C1 segment of cervical spinal cord (tissue), 14 donors: ENCODE measurements around the gene SLC25A52.
"Not testable (repeated sequence)": the region's sequence is repeated elsewhere in the genome, so short reads cannot be mapped to it uniquely, and the experiment has no call there.

Source experiments
- DNase-seq, 14 donors: peaks; one replicate each; lab custom pipeline; 2025; lab: John Stamatoyannopoulos, UW

The SLC25A52 gene

GRCh38 chr18:31741097-31741735 is 19.5 kb downstream of the SLC25A52 start:
- peak in 1 of 14 donors; percentile 1 for DNase-seq

- DNase-seq = no peak
Observed at GRCh38 chr18:31740180-31740579, 20.5 kb downstream of the SLC25A52 start.

- no peak for DNase-seq
Observed at GRCh38 chr18:31739651-31740050, 21.0 kb downstream of the SLC25A52 start.

GRCh38 chr18:31738460-31739407 is 21.9 kb downstream of the SLC25A52 start:
- DNase-seq = no peak

GRCh38 chr18:31736630-31737029 is 24.1 kb downstream of the SLC25A52 start:
- no peak for DNase-seq

- no peak for DNase-seq
Observed at GRCh38 chr18:31731628-31732027, 29.1 kb downstream of the SLC25A52 start.

GRCh38 chr18:31729196-31729595 is 31.5 kb downstream of the SLC25A52 start:
- DNase-seq = not testable (repeated sequence)

GRCh38 chr18:31723990-31724711 is 36.5 kb downstream of the SLC25A52 start:
- peak in 7 of 14 donors; percentile 9 to 45 (median 31) for DNase-seq

GRCh38 chr18:31723639-31723989 is 37.1 kb downstream of the SLC25A52 start:
- peak in 2 of 14 donors; percentile 21 to 35 for DNase-seq

- peak in 11 of 14 donors; percentile 23 to 76 (median 64) for DNase-seq
Observed at GRCh38 chr18:31722369-31722957, 38.2 kb downstream of the SLC25A52 start.

- no peak for DNase-seq
Observed at GRCh38 chr18:31721601-31722000, 39.1 kb downstream of the SLC25A52 start.

GRCh38 chr18:31720867-31721266 is 39.8 kb downstream of the SLC25A52 start:
- DNase-seq = no peak

- DNase-seq = no peak
Observed at GRCh38 chr18:31719363-31720006, 41.2 kb downstream of the SLC25A52 start.

GRCh38 chr18:31718386-31718785 is 42.3 kb downstream of the SLC25A52 start:
- DNase-seq = no peak

GRCh38 chr18:31716362-31716761 is 44.3 kb downstream of the SLC25A52 start:
- DNase-seq = no peak

GRCh38 chr18:31711365-31712172 is 49.1 kb downstream of the SLC25A52 start:
- no peak for DNase-seq

GRCh38 chr18:31710826-31711225 is 49.9 kb downstream of the SLC25A52 start:
- peak in 1 of 14 donors; percentile 44 for DNase-seq
